CD4-positive, alpha-beta T cell treated with Interleukin-15 for 4 hours (primary cell): ENCODE results near the gene ZCWPW1.
"Not testable (repeated sequence)": the region's sequence is repeated elsewhere in the genome, so short reads cannot be mapped to it uniquely, and the experiment has no call there.

ENCODE experiments used
- DNase-seq: peaks from one replicate; pipeline ENCODE4 v3.0.0-alpha.2; 2020; ENCODE audit warnings: low spot score

Gene ZCWPW1

DNA sequence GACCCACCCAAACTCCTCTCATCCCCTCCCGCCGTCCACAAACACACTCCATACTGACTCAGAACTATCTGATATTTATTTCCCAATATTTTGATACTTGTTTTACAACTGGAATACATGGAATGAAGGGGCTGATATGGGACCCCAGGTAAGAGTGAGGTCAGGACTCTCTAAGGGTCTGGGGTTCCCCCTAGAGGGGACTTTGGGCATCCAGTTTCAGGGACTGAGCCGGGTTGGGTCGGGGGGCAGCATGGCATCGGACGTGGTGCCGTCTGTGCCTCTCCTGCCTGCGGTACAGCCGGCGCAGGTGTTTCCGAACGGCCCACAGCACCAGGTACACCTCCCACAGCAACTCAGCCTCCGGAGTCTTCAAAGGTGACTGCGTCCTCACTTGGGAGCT is 28.1 kb upstream of the ZCWPW1 start:
- no peak for DNase-seq

DNA sequence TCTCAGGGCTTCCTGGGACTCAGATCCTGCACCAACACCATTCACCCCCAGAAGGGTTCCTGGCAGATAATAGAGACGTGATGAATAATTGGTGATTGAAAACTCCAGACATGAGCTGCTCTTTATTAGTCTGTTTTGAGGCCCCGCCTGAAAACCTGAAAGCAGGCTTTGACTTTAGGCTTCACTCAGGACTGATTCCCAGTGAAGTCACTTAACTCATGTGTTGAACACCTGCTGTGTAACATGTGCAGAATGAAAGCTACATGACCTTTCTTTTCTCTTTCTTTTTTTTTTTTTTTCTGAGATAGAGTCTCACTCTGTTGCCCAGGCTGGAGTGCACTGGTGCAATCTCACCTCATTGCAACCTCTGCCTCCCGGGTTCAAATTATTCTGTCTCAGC is 26.7 kb upstream of the ZCWPW1 start:
- DNase-seq = no peak

- DNase-seq = not testable (repeated sequence)
These were observed 25.4 kb upstream of the ZCWPW1 start for GRCh38 chr7:100453854-100454253.

DNA sequence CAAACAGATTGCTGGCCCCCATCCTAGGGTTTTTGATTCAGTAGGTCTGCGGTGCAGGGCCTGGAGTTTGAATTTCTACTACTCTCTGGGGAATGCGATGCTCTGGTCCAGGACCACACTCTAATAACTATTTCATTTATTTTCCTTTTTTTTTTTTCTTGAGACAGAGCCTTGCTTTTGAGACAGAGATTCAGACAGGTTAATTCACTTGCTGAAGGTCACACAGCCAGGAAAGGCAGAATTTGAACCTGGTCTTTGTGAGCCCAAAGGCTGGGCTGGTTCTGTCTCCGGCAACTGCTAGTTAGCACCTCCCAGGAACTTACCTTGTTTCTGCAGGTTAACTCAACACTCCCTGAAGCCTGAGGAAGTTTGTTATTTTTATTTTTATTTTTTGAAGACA is 24.0 kb upstream of the ZCWPW1 start:
- DNase-seq = no peak

DNA sequence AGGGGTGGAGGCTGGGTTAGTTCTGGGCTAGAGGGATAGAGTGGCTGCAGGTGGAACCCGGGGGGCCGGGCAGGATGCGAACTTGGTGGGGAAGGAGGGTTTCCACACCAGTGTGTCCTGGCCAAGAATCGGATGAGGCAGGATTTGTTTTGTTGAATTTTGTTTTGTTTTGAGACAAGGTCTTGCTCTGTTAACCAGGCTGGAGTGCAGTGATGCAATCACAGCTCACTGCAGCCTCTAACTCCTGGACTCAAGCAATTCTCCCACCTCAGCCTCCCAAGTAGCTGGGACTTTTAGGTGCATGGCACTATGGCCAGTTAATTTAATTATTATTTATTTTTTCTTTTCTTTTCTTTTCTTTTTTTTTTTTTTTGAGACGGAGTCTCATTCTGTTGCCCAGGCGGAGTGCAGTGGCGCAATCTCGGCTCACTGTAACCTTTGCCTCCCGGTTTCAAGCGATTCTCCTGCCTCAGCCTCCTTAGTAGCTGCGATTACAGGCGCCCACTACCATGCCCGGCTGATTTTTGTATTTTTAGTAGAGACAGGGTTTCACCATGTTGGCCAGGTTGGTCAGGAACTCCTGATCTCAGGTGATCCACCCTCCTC is 20.8 kb upstream of the ZCWPW1 start:
- no peak for DNase-seq

- DNase-seq = not testable (repeated sequence)
These were observed 18.9 kb upstream of the ZCWPW1 start for GRCh38 chr7:100447363-100447762.

- DNase-seq = no peak
These were observed 17.5 kb upstream of the ZCWPW1 start for GRCh38 chr7:100446040-100446439.

GRCh38 chr7:100444311-100445278 is 16.1 kb upstream of the ZCWPW1 start:
- DNase-seq = no peak

- DNase-seq = no peak
These were observed 14.8 kb upstream of the ZCWPW1 start for GRCh38 chr7:100443096-100443840.

GRCh38 chr7:100441641-100442535 is 13.4 kb upstream of the ZCWPW1 start:
- no peak for DNase-seq

DNA sequence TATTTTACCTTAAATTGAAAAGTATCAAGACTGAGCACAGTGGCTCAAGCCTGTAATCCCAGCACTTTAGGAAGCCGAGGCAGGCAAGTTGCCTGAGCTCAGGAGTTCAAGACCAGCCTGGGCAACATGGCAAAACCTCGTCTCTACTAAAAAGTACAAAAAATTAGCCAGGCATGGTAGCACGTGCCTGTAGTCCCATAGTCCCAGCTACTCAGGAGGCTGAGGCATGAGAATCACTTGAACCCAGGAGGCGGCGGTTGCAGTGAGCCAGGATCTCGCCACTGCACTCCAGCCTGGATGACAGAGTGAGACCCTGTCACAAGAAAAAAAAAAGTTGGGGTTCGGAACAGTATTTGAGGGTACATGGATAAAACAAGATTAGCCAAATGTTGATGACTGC is 10.7 kb upstream of the ZCWPW1 start:
- DNase-seq = not testable (repeated sequence)

DNA sequence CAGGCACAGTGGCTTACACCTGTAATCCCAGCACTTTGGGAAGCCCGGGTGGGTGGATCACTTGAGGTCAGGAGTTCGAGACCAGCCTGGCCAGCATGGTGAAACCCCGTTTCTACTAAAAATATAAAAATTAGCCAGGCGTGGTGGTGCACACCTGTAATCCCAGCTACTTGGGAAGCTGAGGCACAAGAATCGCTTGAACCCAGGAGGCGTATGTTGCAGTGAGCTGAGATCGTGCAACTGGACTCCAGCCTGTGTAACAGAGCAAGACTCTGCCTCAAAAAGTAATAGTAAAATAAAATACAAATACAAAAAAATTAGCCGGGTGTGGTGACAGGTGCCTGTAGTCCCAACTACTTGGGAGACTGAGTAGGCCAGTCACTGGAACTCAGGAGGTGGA is 10.2 kb upstream of the ZCWPW1 start:
- DNase-seq = not testable (repeated sequence)

DNA sequence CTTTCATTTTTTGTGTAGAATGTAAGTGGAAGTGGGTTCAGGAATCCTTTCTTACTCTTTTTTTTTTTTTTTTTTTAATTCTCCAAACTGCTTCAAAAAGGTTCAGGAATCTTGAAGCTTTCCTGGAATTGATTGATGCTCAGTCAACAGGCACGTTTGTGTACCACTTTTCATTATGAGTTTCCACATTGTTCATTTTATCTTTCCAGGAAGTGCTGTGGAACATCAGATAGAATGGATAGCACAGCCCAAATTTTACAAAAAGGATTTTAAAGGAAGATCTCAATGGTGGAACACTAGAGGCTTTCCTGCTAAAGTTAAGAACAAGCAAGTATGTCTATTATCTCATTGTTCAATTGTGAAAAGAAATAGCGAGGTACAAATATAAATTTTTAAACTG is 9.7 kb upstream of the ZCWPW1 start:
- DNase-seq = no peak

DNA sequence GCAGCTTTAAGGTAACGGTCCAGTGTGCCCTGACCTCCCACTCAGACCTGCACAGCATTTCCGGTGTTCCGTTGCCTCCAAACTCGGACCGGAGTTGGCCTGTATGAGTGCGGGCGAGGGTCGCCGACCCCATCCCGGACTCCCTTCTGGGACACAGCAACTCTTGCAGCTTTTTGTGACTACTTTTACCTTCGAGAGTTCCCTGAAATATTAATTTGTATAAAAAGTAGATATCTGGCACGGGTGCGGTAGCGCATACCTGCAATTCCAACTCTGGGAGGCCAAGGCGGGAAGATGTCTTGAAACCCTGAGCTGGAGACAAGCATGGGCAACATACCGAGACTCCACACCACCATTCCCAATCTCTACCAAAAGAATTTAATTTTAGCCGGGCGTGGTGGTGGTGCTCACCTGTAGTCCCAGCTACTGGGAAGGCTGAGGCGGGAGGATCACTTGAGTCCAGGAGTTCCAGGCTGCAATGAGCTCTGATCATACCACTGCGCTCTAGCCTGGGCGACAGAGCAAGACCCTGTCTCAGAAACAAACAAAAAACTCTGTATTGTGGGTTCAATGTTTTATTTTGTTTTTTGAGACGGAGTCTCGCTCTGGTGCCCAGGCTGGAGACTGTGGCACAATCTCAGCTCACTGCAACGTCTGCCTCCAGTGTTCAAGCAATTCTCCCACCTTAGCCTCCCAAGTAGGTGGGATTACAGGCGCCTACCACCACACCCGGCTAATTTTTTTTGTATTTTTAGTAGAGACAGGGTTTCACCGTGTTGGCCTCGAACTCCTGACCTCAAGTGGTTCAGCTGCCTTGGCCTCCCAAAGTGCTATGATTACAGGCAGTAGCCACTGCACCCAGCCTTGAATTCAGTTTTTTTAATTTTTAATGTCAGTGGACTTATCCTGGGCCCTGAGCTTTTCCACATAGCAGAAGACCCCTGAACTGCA is 8.9 kb upstream of the ZCWPW1 start:
- no peak for DNase-seq

DNA sequence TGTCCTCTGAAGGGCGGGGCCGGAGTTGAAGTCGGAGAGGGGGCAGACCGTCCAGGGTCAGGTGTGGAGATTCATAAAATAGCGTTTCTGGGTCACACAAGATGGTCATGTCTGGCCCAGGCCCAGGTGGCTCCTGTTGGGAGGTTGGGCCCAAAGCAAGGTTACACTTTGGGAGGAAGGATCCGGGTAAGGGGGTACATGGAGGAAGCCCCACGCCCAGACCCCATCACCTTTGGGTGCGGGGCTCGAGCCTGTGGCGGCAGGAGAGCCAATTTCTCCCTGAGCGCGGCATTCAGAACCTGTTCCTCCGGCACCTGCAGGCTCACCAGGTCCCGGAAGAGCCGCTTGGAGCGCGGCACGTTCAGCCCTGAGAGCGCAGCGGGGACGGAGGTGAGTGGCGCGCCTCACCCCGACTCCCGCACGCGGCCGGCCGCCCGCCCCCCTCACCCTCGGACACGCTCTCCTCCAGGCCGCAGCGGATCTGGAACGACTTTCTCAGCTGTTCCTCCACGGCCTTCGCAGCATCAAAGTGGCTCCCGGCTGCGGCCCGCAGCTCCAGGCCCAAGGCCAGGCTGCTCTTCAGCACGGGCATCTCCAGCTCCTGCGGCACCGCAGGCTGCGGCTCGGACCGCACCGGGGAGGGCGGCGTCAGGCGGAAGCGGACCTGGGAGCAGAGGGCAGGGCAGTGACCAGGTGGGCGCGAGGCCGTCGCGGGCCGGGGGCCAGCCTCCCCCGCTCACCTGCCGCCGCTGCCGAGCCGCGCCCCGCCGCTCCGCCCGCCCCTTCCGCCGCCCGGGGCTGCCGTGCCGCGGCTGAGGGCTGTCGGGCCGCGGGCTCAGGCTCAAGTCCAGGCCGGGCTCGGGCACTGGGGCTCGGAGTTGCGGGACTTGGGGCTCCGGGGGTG is 7.2 kb upstream of the ZCWPW1 start:
- DNase-seq = peak; percentile 41

- DNase-seq = no peak
These were observed 6.0 kb upstream of the ZCWPW1 start for GRCh38 chr7:100434297-100435144.

- DNase-seq = no peak
These were observed 5.2 kb upstream of the ZCWPW1 start for GRCh38 chr7:100433592-100434296.

- no peak for DNase-seq
These were observed 4.7 kb upstream of the ZCWPW1 start for GRCh38 chr7:100433276-100433591.
